Muscle layer of duodenum (tissue), 2 donors: Measurements from ENCODE around the gene APOA4.

Source experiments
- H3K27ac ChIP-seq: one replicate; pipeline ENCODE4 v1.7.0; 2013; ENCODE audit warnings: mild to moderate bottlenecking, low read length
- H3K27me3 ChIP-seq: one replicate; pipeline ENCODE4 v1.7.0; 2013; ENCODE audit warnings: low read depth, mild to moderate bottlenecking, control low read depth, low read length
- H3K36me3 ChIP-seq, 2 donors: one replicate each; pipeline ENCODE4 v1.7.0; 2013; ENCODE audit warnings: low read length in 2 of 2, control low read depth in 1 of 2, mild to moderate bottlenecking in 1 of 2; ENCODE audit not compliant: insufficient read depth in 2 of 2, control insufficient read depth in 1 of 2
- H3K4me1 ChIP-seq, 2 donors: one replicate each; pipeline ENCODE4 v1.7.0; 2013; ENCODE audit warnings: low read length in 2 of 2, mild to moderate bottlenecking in 2 of 2, control low read depth in 1 of 2, moderate library complexity in 1 of 2; ENCODE audit not compliant: insufficient read depth in 2 of 2, control insufficient read depth in 1 of 2
- H3K4me3 ChIP-seq, 2 donors: one replicate each; pipeline ENCODE4 v1.7.0; 2013; ENCODE audit warnings: low read length in 2 of 2, low read depth in 1 of 2, mild to moderate bottlenecking in 1 of 2
- H3K9me3 ChIP-seq, 2 donors: one replicate each; pipeline ENCODE4 v1.7.0; 2013; ENCODE audit warnings: low read length in 2 of 2, control low read depth in 1 of 2, mild to moderate bottlenecking in 1 of 2; ENCODE audit not compliant: control insufficient read depth in 1 of 2
- donor health status: healthy.

Gene APOA4

GRCh38 chr11:116771935-116772334 is 51.2 kb downstream of the APOA4 start:
- peak overlapping the region; percentile 74 for H3K27ac ChIP-seq

More at GRCh38 chr11:116771935-116772334, 51.2 kb downstream of the APOA4 start:
- H3K9me3 ChIP-seq = no peaks in the 10 kb centered on the region
- H3K4me1 ChIP-seq = peaks cover 7 to 20% of the 10 kb centered on the region in 2 donors
- peak overlapping the region; percentile 85 to 96 for H3K4me3 ChIP-seq
- no peaks in the 10 kb centered on the region for H3K27me3 ChIP-seq
- peaks cover 13 to 14% of the 10 kb centered on the region in 2 donors for H3K36me3 ChIP-seq
